HG02885 (cell line): ENCODE measurements around the gene CDC42BPA.
"Not testable (repeated sequence)": the region's sequence is repeated elsewhere in the genome, so short reads cannot be mapped to it uniquely, and the experiment has no call there.

Source experiments
- ATAC-seq: cut with Tn5 transposase; IDR thresholded peaks from one replicate; pipeline ENCODE4 v1.9.1; 2021; ENCODE audit warnings: mild to moderate bottlenecking; ENCODE audit not compliant: unreplicated experiment, poor library complexity

The CDC42BPA gene

GRCh38 chr1:227314014-227314848, 4.1 kb downstream of the CDC42BPA start:
- ATAC-seq = no peak

- ATAC-seq = no peak
Measured at GRCh38 chr1:227312361-227313025, 5.8 kb downstream of the CDC42BPA start.

GRCh38 chr1:227311389-227312001, 6.8 kb downstream of the CDC42BPA start:
- no peak for ATAC-seq

GRCh38 chr1:227308367-227309336, 9.6 kb downstream of the CDC42BPA start:
- no peak for ATAC-seq

GRCh38 chr1:227306689-227307088, 11.6 kb downstream of the CDC42BPA start:
- ATAC-seq = no peak

- ATAC-seq = no peak
Measured at GRCh38 chr1:227305894-227306626, 12.2 kb downstream of the CDC42BPA start.

- ATAC-seq = no peak
Measured at GRCh38 chr1:227304665-227305064, 13.6 kb downstream of the CDC42BPA start.

- no peak for ATAC-seq
Measured at GRCh38 chr1:227303662-227304061, 14.6 kb downstream of the CDC42BPA start.

- no peak for ATAC-seq
Measured at GRCh38 chr1:227300682-227301081, 17.6 kb downstream of the CDC42BPA start.

- no peak for ATAC-seq
Measured at GRCh38 chr1:227299688-227300087, 18.6 kb downstream of the CDC42BPA start.

GRCh38 chr1:227299241-227299627, 19.1 kb downstream of the CDC42BPA start:
- ATAC-seq = no peak

GRCh38 chr1:227298512-227299240, 19.6 kb downstream of the CDC42BPA start:
- no peak for ATAC-seq

GRCh38 chr1:227297073-227297793, 21.1 kb downstream of the CDC42BPA start:
- ATAC-seq = no peak

GRCh38 chr1:227295609-227296008, 22.7 kb downstream of the CDC42BPA start:
- no peak for ATAC-seq

GRCh38 chr1:227285745-227286144, 32.5 kb downstream of the CDC42BPA start:
- ATAC-seq = no peak

- ATAC-seq = no peak
Measured at GRCh38 chr1:227281371-227281770, 36.9 kb downstream of the CDC42BPA start.

- ATAC-seq = no peak
Measured at GRCh38 chr1:227280836-227281235, 37.5 kb downstream of the CDC42BPA start.

GRCh38 chr1:227276156-227276693, 42.1 kb downstream of the CDC42BPA start:
- ATAC-seq = not testable (repeated sequence)
